Measurements from ENCODE around the gene TARS3.

GRCh38 chr15:101765772-101766456 is 41.6 kb upstream of the TARS3 start:
- TF ChIP-seq CTCF (IDR thresholded peaks at IDR 0.05 in 8 of 11, conservative IDR thresholded peaks at IDR 0.05 in 3 of 11), result no peak
- no peak for TF ChIP-seq POLR2A (IDR thresholded peaks at IDR 0.05)
- TF ChIP-seq POLR2AphosphoS5 (IDR thresholded peaks at IDR 0.05), result no peak
